H1 (cell line): ENCODE measurements around the gene ZNF219. TPM values are rescaled to one million over a fixed set of nuclear protein-coding genes. Genes with fewer than 3 reads are reported as not detected.

Source experiments
- ATF3 ChIP-seq: IDR thresholded peaks from 2 replicates; pipeline ENCODE4 v1.6.1; 2011; ENCODE audit warnings: low read depth, mild to moderate bottlenecking, low read length; ENCODE audit not compliant: insufficient read depth
- CEBPB ChIP-seq: IDR thresholded peaks from 2 replicates; pipeline ENCODE4 v1.6.1; 2012; ENCODE audit warnings: low read depth, low read length
- CHD1 ChIP-seq: IDR thresholded peaks from 2 replicates; pipeline ENCODE4 v1.6.1; 2012; ENCODE audit warnings: low read depth, low read length, improper control_type of control experiment
- CHD7 ChIP-seq: fragments of 300-600 bp; sonication (generic); IDR thresholded peaks from 2 replicates; pipeline ENCODE4 v1.7.1; 2012; ENCODE audit warnings: low read length, moderate library complexity, mild to moderate bottlenecking, inconsistent platforms; ENCODE audit not compliant: insufficient replicate concordance
- HDAC2 ChIP-seq, 2 experiments: fragments of 300-600 bp in 1 of 2; sonication (generic) in 1 of 2; IDR thresholded peaks; 2 replicates each; pipeline ENCODE4 v1.6.1; 2011 to 2012; ENCODE audit warnings: low read depth in 2 of 2, low read length in 2 of 2, mild to moderate bottlenecking in 2 of 2, moderate library complexity in 2 of 2, borderline replicate concordance in 1 of 2, inconsistent platforms in 1 of 2
- SP2 ChIP-seq: IDR thresholded peaks from 2 replicates; pipeline ENCODE4 v1.6.1; 2012; ENCODE audit warnings: mild to moderate bottlenecking, low read length, inconsistent platforms
- SP4 ChIP-seq: IDR thresholded peaks from 2 replicates; pipeline ENCODE4 v1.6.1; 2012; ENCODE audit warnings: low read length, inconsistent platforms
- TCF12 ChIP-seq: IDR thresholded peaks from 2 replicates; pipeline ENCODE4 v1.6.1; 2011; ENCODE audit warnings: low read depth, mild to moderate bottlenecking, low read length
- polyA plus RNA-seq, 7 experiments: library from polyadenylated mRNA; depleted of rRNA in 3 of 7; stranded (reverse) in 5 of 7; unstranded in 2 of 7; fragments of >200 nt in 5 of 7; fragments of 200-250 nt in 2 of 7; gene quantifications; 1 replicate in 5 of 7; 2 replicates in 1 of 7; 4 replicates in 1 of 7; pipeline versions ENCODE4 v1.2.1 to v1.2.3, GENCODE V29; 2011 to 2013; ENCODE audit warnings: missing spikeins in 2 of 7, mixed read lengths in 2 of 7
- total RNA-seq: library from RNA; stranded (reverse); fragmentation: NEBNext Ultra II Directional; extraction: Animal tissue kit (Norgen Biotek cat#: 25700); gene quantifications from 2 replicates; pipeline ENCODE4 v1.2.1, GENCODE V29; 2021

Gene ZNF219
- total and polyA plus RNA-seq, 2 of the 8 experiments (the other 6 are each of a cell fraction or from before 2014, with no cell fraction given): 113 to 160 TPM

- TF ChIP-seq TCF12 (no peak), CEBPB (no peak), HDAC2 (IDR thresholded peaks at IDR 0.05; ENCODE audit: borderline replicate concordance in 1 of 2, low read depth in 2 of 2, low read length in 2 of 2) (no peak), SP4 (no peak), SP2 (no peak), CHD7 (no peak), ATF3 (no peak), CHD1 (no peak)
- TF ChIP-seq, all 59 proteins: peak for 0
These were observed 25.6 kb downstream of the ZNF219 start (continued) for GRCh38 chr14:21072781-21073339.
